Measurements from ENCODE around the gene PCDH9.
A peak's percentile ranks its signal among the peaks of the same experiment; 100 is the strongest.

PCDH9 gene

GRCh38 chr13:66377569-66377968, 852.6 kb downstream of the PCDH9 start:
- DNase-seq (ENCODE audit: low spot score) = no peak

GRCh38 chr13:66375756-66376155, 854.4 kb downstream of the PCDH9 start:
- no peak for DNase-seq (ENCODE audit: low spot score)

- DNase-seq (ENCODE audit: low spot score) = no peak
Measured at GRCh38 chr13:66369666-66370065, 860.5 kb downstream of the PCDH9 start.

GRCh38 chr13:66367356-66367755, 862.8 kb downstream of the PCDH9 start:
- no peak for DNase-seq (ENCODE audit: low spot score)

- DNase-seq (ENCODE audit: low spot score) = no peak
Measured at GRCh38 chr13:66365101-66365500, 865.0 kb downstream of the PCDH9 start.

GRCh38 chr13:66364346-66364745, 865.8 kb downstream of the PCDH9 start:
- DNase-seq (ENCODE audit: low spot score) = no peak

- DNase-seq (ENCODE audit: low spot score) = no peak
Measured at GRCh38 chr13:66362485-66362884, 867.7 kb downstream of the PCDH9 start.

- no peak for DNase-seq (ENCODE audit: low spot score)
Measured at GRCh38 chr13:66359910-66360552, 870.1 kb downstream of the PCDH9 start.

- no peak for DNase-seq (ENCODE audit: low spot score)
Measured at GRCh38 chr13:66359393-66359792, 870.7 kb downstream of the PCDH9 start.

- no peak for DNase-seq (ENCODE audit: low spot score)
Measured at GRCh38 chr13:66358564-66358963, 871.6 kb downstream of the PCDH9 start.

GRCh38 chr13:66357463-66357862, 872.7 kb downstream of the PCDH9 start:
- DNase-seq (ENCODE audit: low spot score) = no peak

- no peak for DNase-seq (ENCODE audit: low spot score)
Measured at GRCh38 chr13:66354879-66355751, 875.0 kb downstream of the PCDH9 start.

GRCh38 chr13:66353664-66354063, 876.5 kb downstream of the PCDH9 start:
- no peak for DNase-seq (ENCODE audit: low spot score)

- no peak for DNase-seq (ENCODE audit: low spot score)
Measured at GRCh38 chr13:66349966-66350365, 880.2 kb downstream of the PCDH9 start.

GRCh38 chr13:66348745-66349690, 881.1 kb downstream of the PCDH9 start:
- DNase-seq (ENCODE audit: low spot score) = no peak

- DNase-seq (ENCODE audit: low spot score) = no peak
Measured at GRCh38 chr13:66347486-66348117, 882.5 kb downstream of the PCDH9 start.

GRCh38 chr13:66345971-66346370, 884.2 kb downstream of the PCDH9 start:
- DNase-seq (ENCODE audit: low spot score) = no peak

GRCh38 chr13:66345518-66345810, 884.7 kb downstream of the PCDH9 start:
- no peak for DNase-seq (ENCODE audit: low spot score)

- DNase-seq (ENCODE audit: low spot score) = peak; percentile 65
Measured at GRCh38 chr13:66344805-66345517, 885.2 kb downstream of the PCDH9 start.

GRCh38 chr13:66343224-66343828, 886.8 kb downstream of the PCDH9 start:
- no peak for DNase-seq (ENCODE audit: low spot score)

Data from COLO829 (cell line).